PC-3 (cell line): Measurements from ENCODE around the gene CD40. TPM values are rescaled to one million over a fixed set of nuclear protein-coding genes. Genes with fewer than 3 reads are reported as not detected.

Source experiments
- ATAC-seq: fragments of 200-7000 bp; cut with Tn5 transposase; 2 replicates; pipeline ENCODE4 v1.9.1; 2020; ENCODE audit warnings: mild to moderate bottlenecking, moderate library complexity
- BruUV-seq: library from RNA; stranded (reverse); fragments of 400-500 nt; replicated peaks from 2 replicates; lab custom pipeline; 2021; lab: Mats Ljungman, UMichigan
- CTCF ChIA-PET: fragments of 300-600 bp; sonication (Branson Sonifier 250); formaldehyde crosslinking; loops from one replicate; lab custom pipeline; 2022; ENCODE audit warnings: antibody characterized with exemption; lab: Charles Lee
- POLR2A ChIA-PET: fragments of 300-600 bp; sonication (Branson Sonifier 250); formaldehyde crosslinking; loops from one replicate; lab custom pipeline; 2022; ENCODE audit warnings: antibody characterized with exemption; ENCODE audit not compliant: unreplicated experiment; lab: Charles Lee
- DNase-seq: peaks from one replicate; pipeline ENCODE4 v3.0.0-alpha.2; 2015
- H2AFZ ChIP-seq: fragments of 300-600 bp; sonication (generic); 2 replicates; pipeline ENCODE4 v1.6.0; 2016; ENCODE audit warnings: antibody characterized with exemption, low read length
- H3F3A ChIP-seq: fragments of 300-600 bp; sonication (generic); one replicate; pipeline ENCODE4 v1.6.0; 2017; ENCODE audit warnings: antibody characterized with exemption, low read length, control low read depth, mild to moderate bottlenecking; ENCODE audit not compliant: unreplicated experiment
- H3K27ac ChIP-seq: fragments of 300-600 bp; sonication (generic); 2 replicates; pipeline ENCODE4 v1.5.1; 2016; ENCODE audit warnings: mild to moderate bottlenecking, low read length
- H3K27me3 ChIP-seq: fragments of 300-600 bp; sonication (generic); 2 replicates; pipeline ENCODE4 v1.6.1; 2016; ENCODE audit warnings: low read length, mixed read lengths
- H3K36me3 ChIP-seq: fragments of 300-600 bp; sonication (generic); 2 replicates; pipeline ENCODE4 v1.6.1; 2016; ENCODE audit warnings: low read depth, mixed run types, low read length, mixed read lengths
- H3K4me1 ChIP-seq: fragments of 300-600 bp; sonication (generic); 2 replicates; pipeline ENCODE4 v1.5.1; 2016; ENCODE audit warnings: low read length; ENCODE audit not compliant: insufficient read depth
- H3K4me2 ChIP-seq: fragments of 300-600 bp; sonication (generic); 2 replicates; pipeline ENCODE4 v1.6.0; 2016; ENCODE audit warnings: low read length
- H3K4me3 ChIP-seq: fragments of 300-600 bp; sonication (generic); 2 replicates; pipeline ENCODE4 v1.5.1; 2016; ENCODE audit warnings: mild to moderate bottlenecking, low read length, mixed read lengths
- H3K79me2 ChIP-seq: fragments of 300-600 bp; sonication (generic); 2 replicates; pipeline ENCODE4 v1.6.1; 2017; ENCODE audit warnings: low read length, mixed read lengths
- H3K9ac ChIP-seq: fragments of 300-600 bp; sonication (generic); 2 replicates; pipeline ENCODE4 v1.6.0; 2016; ENCODE audit warnings: mild to moderate bottlenecking, low read length
- H3K9me2 ChIP-seq: fragments of 300-600 bp; sonication (generic); replicated peaks from 2 replicates; pipeline ENCODE4 v1.6.1; 2016; ENCODE audit warnings: mixed run types, low read length, mixed read lengths
- H3K9me3 ChIP-seq: fragments of 300-600 bp; sonication (generic); 2 replicates; pipeline ENCODE4 v1.6.1; 2016; ENCODE audit warnings: low read length, mixed read lengths
- H4K20me1 ChIP-seq: fragments of 300-600 bp; sonication (generic); 2 replicates; pipeline ENCODE4 v1.6.1; 2016; ENCODE audit warnings: low read length, mixed read lengths
- EZH2 ChIP-seq: fragments of 300-600 bp; sonication (generic); IDR thresholded peaks from one replicate; pipeline ENCODE4 v1.6.1; 2017; ENCODE audit warnings: antibody characterized with exemption, mild to moderate bottlenecking, low read length; ENCODE audit not compliant: unreplicated experiment
- EZH2phosphoT487 ChIP-seq: fragments of 300-600 bp; sonication (generic); IDR thresholded peaks from 2 replicates; pipeline ENCODE4 v1.6.1; 2018; ENCODE audit warnings: mild to moderate bottlenecking, antibody characterized with exemption, low read length, borderline replicate concordance
- intact Hi-C: fragments of 100-400 bp; cut with micrococcal nuclease; formaldehyde crosslinking; loops from 2 replicates; pipeline ENCODE4 v1.9.0; 2023
- total RNA-seq: library from RNA; depleted of rRNA; stranded (reverse); fragments of >200 nt; gene quantifications from 2 replicates; pipeline ENCODE4 v1.2.3, GENCODE V29; 2014
- TF ChIP-seq, protein P1 (sequence below): fragments of 300-600 bp; sonication (generic); conservative IDR thresholded peaks from 2 replicates; pipeline ENCODE4 v1.5.1; 2017; ENCODE audit warnings: antibody characterized with exemption, low read depth, mild to moderate bottlenecking, low read length

The CD40 gene
- total RNA-seq, 1 experiment from 2014 or later = 4.6 TPM

DNA sequence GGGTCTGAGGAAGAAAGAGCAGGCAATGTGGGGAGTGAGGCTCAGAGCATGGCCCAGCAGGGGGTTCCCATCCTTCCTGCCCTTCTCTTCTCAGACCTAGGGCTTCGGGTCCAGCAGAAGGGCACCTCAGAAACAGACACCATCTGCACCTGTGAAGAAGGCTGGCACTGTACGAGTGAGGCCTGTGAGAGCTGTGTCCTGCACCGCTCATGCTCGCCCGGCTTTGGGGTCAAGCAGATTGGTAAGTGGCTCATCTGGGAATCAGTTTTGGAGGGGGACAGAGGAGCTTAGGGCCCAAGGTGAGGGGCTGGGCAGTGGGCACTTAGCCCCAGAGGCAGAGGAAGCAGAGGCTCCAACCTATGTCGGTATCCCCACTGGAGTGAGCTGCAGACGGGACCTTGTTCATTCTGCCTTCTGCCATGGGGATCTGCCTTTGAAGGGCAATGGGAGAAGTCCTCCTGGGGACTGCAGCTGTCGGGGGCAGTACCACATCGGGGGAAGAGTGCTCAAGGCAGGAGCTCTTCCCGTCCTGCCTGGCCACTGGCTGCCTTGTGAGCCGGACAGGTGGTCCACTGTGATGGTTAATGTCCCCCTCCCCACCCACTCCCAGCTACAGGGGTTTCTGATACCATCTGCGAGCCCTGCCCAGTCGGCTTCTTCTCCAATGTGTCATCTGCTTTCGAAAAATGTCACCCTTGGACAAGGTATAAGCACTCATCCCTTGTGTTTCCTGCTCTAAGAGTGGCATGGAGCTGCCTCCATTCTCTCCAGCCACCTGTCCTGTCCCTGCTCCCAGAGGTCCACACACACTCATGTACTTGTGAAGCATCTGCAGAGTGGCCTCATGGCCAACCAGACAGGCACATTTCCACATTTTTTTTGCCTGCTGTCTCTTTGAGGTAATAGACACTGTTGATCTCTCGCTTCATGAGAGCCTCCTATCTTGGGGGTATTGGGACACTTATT is 4.7 kb downstream of the CD40 start:
- H3K36me3 ChIP-seq = no peaks in the 10 kb centered on the region
- CTCF ChIA-PET = no interaction called here
- H3F3A ChIP-seq = peaks cover 6% of the 10 kb centered on the region
- ATAC-seq = no peak
- peak overlapping the region; percentile 6; the same call in 1 of the 2 replicates for H3K4me3 ChIP-seq
- no peaks in the 10 kb centered on the region for H3K9me3 ChIP-seq
- intact Hi-C loops = no loop called here
- peaks cover 43% of the 10 kb centered on the region for H3K4me1 ChIP-seq
- H3K9me2 ChIP-seq = no peaks in the 10 kb centered on the region
- H4K20me1 ChIP-seq = no peaks in the 10 kb centered on the region
- no peak for DNase-seq
- TF ChIP-seq, protein P1, sequence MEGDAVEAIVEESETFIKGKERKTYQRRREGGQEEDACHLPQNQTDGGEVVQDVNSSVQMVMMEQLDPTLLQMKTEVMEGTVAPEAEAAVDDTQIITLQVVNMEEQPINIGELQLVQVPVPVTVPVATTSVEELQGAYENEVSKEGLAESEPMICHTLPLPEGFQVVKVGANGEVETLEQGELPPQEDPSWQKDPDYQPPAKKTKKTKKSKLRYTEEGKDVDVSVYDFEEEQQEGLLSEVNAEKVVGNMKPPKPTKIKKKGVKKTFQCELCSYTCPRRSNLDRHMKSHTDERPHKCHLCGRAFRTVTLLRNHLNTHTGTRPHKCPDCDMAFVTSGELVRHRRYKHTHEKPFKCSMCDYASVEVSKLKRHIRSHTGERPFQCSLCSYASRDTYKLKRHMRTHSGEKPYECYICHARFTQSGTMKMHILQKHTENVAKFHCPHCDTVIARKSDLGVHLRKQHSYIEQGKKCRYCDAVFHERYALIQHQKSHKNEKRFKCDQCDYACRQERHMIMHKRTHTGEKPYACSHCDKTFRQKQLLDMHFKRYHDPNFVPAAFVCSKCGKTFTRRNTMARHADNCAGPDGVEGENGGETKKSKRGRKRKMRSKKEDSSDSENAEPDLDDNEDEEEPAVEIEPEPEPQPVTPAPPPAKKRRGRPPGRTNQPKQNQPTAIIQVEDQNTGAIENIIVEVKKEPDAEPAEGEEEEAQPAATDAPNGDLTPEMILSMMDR = no peak
- TF ChIP-seq EZH2 = no peak
- TF ChIP-seq EZH2phosphoT487 = no peak
- no TSS peak for BruUV-seq
- H3K27ac ChIP-seq = peak overlapping the region; percentile 36; the same call in 1 of the 2 replicates
- peak overlapping the region; percentile 69 for H3K4me2 ChIP-seq
- no peaks in the 10 kb centered on the region for H3K79me2 ChIP-seq
- no peak overlapping the region for H3K9ac ChIP-seq
- POLR2A ChIA-PET = no interaction called here
- H3K27me3 ChIP-seq = no peaks in the 10 kb centered on the region
- 0 out of 2 replicates have a peak overlapping the region, but pooled peaks have one; percentile 24 for H2AFZ ChIP-seq

DNA sequence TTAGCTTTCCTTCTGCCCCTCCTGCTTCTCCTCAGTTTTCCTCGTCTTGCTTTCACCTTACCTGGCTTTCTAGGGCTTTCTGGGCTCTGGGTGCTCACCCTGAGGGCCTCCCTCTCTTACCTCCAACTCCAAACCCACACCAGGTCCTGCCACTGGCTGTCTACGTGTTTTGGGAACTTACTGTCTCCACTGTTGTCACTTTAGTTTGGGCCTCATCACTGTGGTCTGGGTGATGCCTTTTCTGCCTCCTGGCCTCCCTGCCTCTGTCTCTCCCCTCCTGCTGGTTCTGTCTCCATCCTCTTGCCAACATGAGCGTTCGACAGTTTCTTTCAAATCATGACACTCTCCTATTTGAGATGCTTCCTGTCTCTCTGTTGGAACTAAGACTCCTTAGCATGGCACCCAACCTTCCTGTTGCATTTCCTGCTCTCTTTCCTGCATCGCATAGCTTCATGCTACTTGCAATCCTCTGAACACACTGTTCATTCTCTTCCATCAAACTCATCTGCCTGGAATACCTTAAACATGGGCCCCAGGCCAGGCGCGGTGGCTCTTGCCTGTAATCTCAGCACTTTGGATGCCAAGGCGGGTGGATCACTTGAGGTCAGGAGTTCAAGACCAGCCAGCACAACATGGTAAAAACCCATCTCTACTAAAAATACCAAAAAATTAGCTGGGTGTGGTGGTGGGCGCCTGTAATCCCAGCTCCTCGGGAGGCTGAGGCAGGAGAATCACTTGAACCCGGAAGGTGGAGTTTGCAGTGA is 5.5 kb downstream of the CD40 start:
- Histone ChIP-seq H3K27me3 (0 out of 2 replicates have a peak, but pooled peaks cover under 1% of the 10 kb centered on the region), H3K36me3 (no peaks in the 10 kb centered on the region), H3K4me2 (no peak overlapping the region), H2AFZ (no peak overlapping the region), H3K4me1 (peaks cover 46% of the 10 kb centered on the region), H3K9ac (no peak overlapping the region), H3K79me2 (no peaks in the 10 kb centered on the region), H3K27ac (no peak overlapping the region), H3K4me3 (no peak overlapping the region), H3K9me2 (no peaks in the 10 kb centered on the region), H3F3A (peaks cover 6% of the 10 kb centered on the region), H3K9me3 (no peaks in the 10 kb centered on the region), H4K20me1 (no peaks in the 10 kb centered on the region)
- no TSS peak for BruUV-seq
- no peak for ATAC-seq
- ChIA-PET POLR2A (no interaction called here), CTCF (no interaction called here)
- intact Hi-C loops = no loop called here
- TF ChIP-seq EZH2 (no peak), EZH2phosphoT487 (no peak)
- TF ChIP-seq, protein P1 = no peak
- no peak for DNase-seq
